Skin of body (tissue), 2 donors: ENCODE results near the gene PSENEN. TPM values are rescaled to one million over a fixed set of nuclear protein-coding genes. Genes with fewer than 3 reads are reported as not detected.
A peak's percentile ranks its signal among the peaks of the same experiment; 100 is the strongest.
"Not testable (repeated sequence)": the region's sequence is repeated elsewhere in the genome, so short reads cannot be mapped to it uniquely, and the experiment has no call there.

ENCODE experiments used
- DNase-seq: peaks from one replicate; lab custom pipeline; 2025; lab: John Stamatoyannopoulos, UW
- total RNA-seq: library from RNA; depleted of rRNA; stranded (reverse); fragments of >200 nt; gene quantifications from one replicate; pipeline ENCODE4 v1.2.3, GENCODE V29; 2014

Gene PSENEN
- total RNA-seq, 1 donor from 2014 or later: 10.1 TPM

- DNase-seq: not testable (repeated sequence)
Observed at GRCh38 chr19:35772362-35772761, 26.9 kb downstream of the PSENEN start.

- DNase-seq: no peak
Observed at GRCh38 chr19:35773020-35773806, 27.8 kb downstream of the PSENEN start.

- DNase-seq: no peak
Observed at GRCh38 chr19:35774274-35775045, 29.0 kb downstream of the PSENEN start.

- no peak for DNase-seq
Observed at GRCh38 chr19:35775046-35775297, 29.5 kb downstream of the PSENEN start.

GRCh38 chr19:35775298-35776101 is 30.0 kb downstream of the PSENEN start, which contains the start of gene ARHGAP33:
ARHGAP33 (plus strand) TSS chr19:35775564; CDS start chr19:35775659, 95 bp downstream.
- DNase-seq: peak; percentile 93

- DNase-seq: no peak
Observed at GRCh38 chr19:35776102-35776788, 30.8 kb downstream of the PSENEN start.

GRCh38 chr19:35777086-35777841 is 31.8 kb downstream of the PSENEN start:
- no peak for DNase-seq

GRCh38 chr19:35777961-35778360 is 32.5 kb downstream of the PSENEN start:
- DNase-seq: no peak

- DNase-seq: no peak
Observed at GRCh38 chr19:35779033-35779432, 33.6 kb downstream of the PSENEN start.

GRCh38 chr19:35780058-35780457 is 34.6 kb downstream of the PSENEN start:
- no peak for DNase-seq

GRCh38 chr19:35780717-35781116 is 35.3 kb downstream of the PSENEN start:
- DNase-seq: no peak

GRCh38 chr19:35781650-35782049 is 36.2 kb downstream of the PSENEN start:
- DNase-seq: no peak

GRCh38 chr19:35782589-35782988 is 37.1 kb downstream of the PSENEN start:
- no peak for DNase-seq

- no peak for DNase-seq
Observed at GRCh38 chr19:35783469-35784434, 38.3 kb downstream of the PSENEN start.

- no peak for DNase-seq
Observed at GRCh38 chr19:35784503-35785338, 39.3 kb downstream of the PSENEN start.

GRCh38 chr19:35785339-35785627 is 39.8 kb downstream of the PSENEN start:
- no peak for DNase-seq

GRCh38 chr19:35786299-35787160 is 41.1 kb downstream of the PSENEN start:
- DNase-seq: no peak
